ENCODE data around the gene INPP1.

Gene INPP1

GRCh38 chr2:190396271-190396670 is 52.9 kb downstream of the INPP1 start:
- no peak for TF ChIP-seq CTCF (IDR thresholded peaks at IDR 0.05)
- peaks cover 0 to 2% of the 10 kb centered on the region in 2 donors for H3K27me3 ChIP-seq
- H3K4me1 ChIP-seq, result no peaks in the 10 kb centered on the region
- DNase-seq, result no peak
- no peaks in the 10 kb centered on the region for H3K9me3 ChIP-seq
- H3K27ac ChIP-seq, result no peak overlapping the region
- H3K36me3 ChIP-seq, result no peaks in the 10 kb centered on the region
- intact Hi-C loops (cut with DNase I; ENCODE audit: low total_unique reads), result no loop called here
- no peak overlapping the region for H3K4me3 ChIP-seq

- no peaks in the 10 kb centered on the region for H3K27me3 ChIP-seq
- no peak for DNase-seq
- no peak overlapping the region for H3K4me3 ChIP-seq
- H3K9me3 ChIP-seq, result no peaks in the 10 kb centered on the region
- no peaks in the 10 kb centered on the region for H3K36me3 ChIP-seq
- H3K27ac ChIP-seq, result no peak overlapping the region
- no peak for TF ChIP-seq CTCF (IDR thresholded peaks at IDR 0.05)
- H3K4me1 ChIP-seq, result peaks cover 0 to 5% (median 0%) of the 10 kb centered on the region in 4 donors
- intact Hi-C loops (cut with DNase I; ENCODE audit: low total_unique reads), result no loop called here
Observed at GRCh38 chr2:190402986-190403603, 59.7 kb downstream of the INPP1 start.

GRCh38 chr2:190404487-190404886 is 61.1 kb downstream of the INPP1 start:
- H3K4me1 ChIP-seq, result peaks cover 0 to 12% (median 5%) of the 10 kb centered on the region in 4 donors
- intact Hi-C loops (cut with DNase I; ENCODE audit: low total_unique reads), result no loop called here

GRCh38 chr2:190405070-190405469 is 61.7 kb downstream of the INPP1 start:
- Histone ChIP-seq H3K27me3 (no peaks in the 10 kb centered on the region), H3K4me1 (peaks cover 0 to 12% (median 6%) of the 10 kb centered on the region in 4 donors), H3K27ac (no peak overlapping the region), H3K36me3 (no peaks in the 10 kb centered on the region), H3K9me3 (no peaks in the 10 kb centered on the region), H3K4me3 (no peak overlapping the region)
- no peak for TF ChIP-seq CTCF (IDR thresholded peaks at IDR 0.05)
- no peak for DNase-seq
- intact Hi-C loops (cut with DNase I; ENCODE audit: low total_unique reads), result no loop called here

More at GRCh38 chr2:190404487-190404886, 61.1 kb downstream of the INPP1 start:
- Histone ChIP-seq H3K27ac (no peak overlapping the region), H3K27me3 (no peaks in the 10 kb centered on the region), H3K9me3 (no peaks in the 10 kb centered on the region), H3K36me3 (no peaks in the 10 kb centered on the region), H3K4me3 (no peak overlapping the region)
- no peak for TF ChIP-seq CTCF (IDR thresholded peaks at IDR 0.05)
- DNase-seq, result no peak

GRCh38 chr2:190405995-190406394 is 62.6 kb downstream of the INPP1 start:
- peaks cover 0 to 12% (median 6%) of the 10 kb centered on the region in 4 donors for H3K4me1 ChIP-seq
- H3K36me3 ChIP-seq, result no peaks in the 10 kb centered on the region
- no peak overlapping the region for H3K4me3 ChIP-seq
- no peak for DNase-seq
- no peak for TF ChIP-seq CTCF (IDR thresholded peaks at IDR 0.05)
- intact Hi-C loops (cut with DNase I; ENCODE audit: low total_unique reads), result no loop called here
- H3K9me3 ChIP-seq, result no peaks in the 10 kb centered on the region
- H3K27me3 ChIP-seq, result no peaks in the 10 kb centered on the region
- H3K27ac ChIP-seq, result no peak overlapping the region

- no peak overlapping the region for H3K27ac ChIP-seq
- intact Hi-C loops (cut with DNase I; ENCODE audit: low total_unique reads), result no loop called here
- DNase-seq, result no peak
- no peaks in the 10 kb centered on the region for H3K9me3 ChIP-seq
- no peak overlapping the region for H3K4me3 ChIP-seq
- TF ChIP-seq CTCF (IDR thresholded peaks at IDR 0.05), result no peak
- H3K36me3 ChIP-seq, result no peaks in the 10 kb centered on the region
- no peaks in the 10 kb centered on the region for H3K27me3 ChIP-seq
- H3K4me1 ChIP-seq, result peaks cover 0 to 12% (median 6%) of the 10 kb centered on the region in 4 donors
Observed at GRCh38 chr2:190406805-190407204, 63.4 kb downstream of the INPP1 start.

All from tibial artery (tissue), 4 donors.